ENCODE measurements around the gene TLE7. TPM values are rescaled to one million over a fixed set of nuclear protein-coding genes. Genes with fewer than 3 reads are reported as not detected.

The TLE7 gene
- total and polyA plus RNA-seq, 2 donors from 2014 or later = not detected

DNA sequence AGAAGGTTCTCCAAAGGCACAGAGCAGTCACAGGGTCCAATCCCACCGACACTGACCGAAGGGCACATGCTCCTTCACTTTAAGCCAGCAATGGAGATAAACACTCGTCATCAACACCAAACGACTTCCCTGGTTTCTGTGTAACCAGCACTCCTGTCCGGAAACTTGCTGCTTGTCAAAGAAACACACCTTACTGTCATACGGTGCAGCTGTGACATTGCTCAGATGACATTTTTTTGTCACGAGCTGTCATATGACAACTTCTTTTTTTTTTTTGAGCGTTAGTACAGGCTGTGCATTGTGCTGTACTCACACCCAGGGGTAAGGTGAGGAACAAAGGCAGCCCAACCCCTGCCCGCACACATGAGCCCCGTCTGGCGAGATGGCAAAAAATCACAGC is 39.2 kb downstream of the TLE7 start:
- no peak overlapping the region for H3K4me3 ChIP-seq (ENCODE audit: low read length in 3 of 3)
- H3K27ac ChIP-seq (ENCODE audit: low read depth in 2 of 2, low read length in 2 of 2) = no peak overlapping the region
- H3K27me3 ChIP-seq (ENCODE audit: control insufficient read depth, insufficient read depth, low read length) = no peaks in the 10 kb centered on the region
- H3K36me3 ChIP-seq (ENCODE audit: control insufficient read depth in 2 of 3, insufficient read depth in 3 of 3, low read length in 3 of 3) = no peaks in the 10 kb centered on the region
- FAIRE-seq = no peak
- no peaks in the 10 kb centered on the region for H3K4me1 ChIP-seq (ENCODE audit: control insufficient read depth in 2 of 3, insufficient read depth in 2 of 3, low read depth in 1 of 3, low read length in 3 of 3)
- H3K9ac ChIP-seq (ENCODE audit: low read length in 3 of 3) = no peak overlapping the region
- DNase-seq = no peak
- peaks cover 0 to 3% (median 0%) of the 10 kb centered on the region in 3 donors for H3K9me3 ChIP-seq (ENCODE audit: control insufficient read depth in 2 of 3, insufficient read depth in 1 of 3, low read length in 3 of 3)
- TF ChIP-seq CTCF (IDR thresholded peaks at IDR 0.05; ENCODE audit: borderline replicate concordance, extremely low read depth, insufficient read depth) = no peak
- intact Hi-C loops (cut with DNase I) = no loop called here

DNA sequence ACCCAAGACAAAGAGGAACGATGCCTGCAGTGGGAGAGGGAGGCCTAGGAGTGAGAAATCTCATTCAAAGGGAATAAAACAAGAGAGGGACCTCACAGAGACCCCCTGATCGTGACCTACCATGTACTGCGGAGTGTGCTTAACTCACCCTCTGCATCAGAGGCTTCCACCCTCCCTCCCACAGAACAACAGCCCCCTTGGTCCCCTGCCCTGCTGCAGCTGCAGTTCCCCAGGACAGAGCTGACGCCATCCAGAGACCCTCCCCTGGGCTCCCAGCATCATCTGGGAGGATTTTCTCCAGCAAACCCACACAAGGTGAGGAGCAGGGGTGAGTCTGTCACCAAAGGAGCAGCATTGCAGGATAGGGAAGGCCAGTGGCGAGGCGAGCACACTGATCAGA is 39.8 kb downstream of the TLE7 start:
- DNase-seq (no peak), FAIRE-seq (no peak)
- no peak overlapping the region for H3K4me3 ChIP-seq (ENCODE audit: low read length in 3 of 3)

DNA sequence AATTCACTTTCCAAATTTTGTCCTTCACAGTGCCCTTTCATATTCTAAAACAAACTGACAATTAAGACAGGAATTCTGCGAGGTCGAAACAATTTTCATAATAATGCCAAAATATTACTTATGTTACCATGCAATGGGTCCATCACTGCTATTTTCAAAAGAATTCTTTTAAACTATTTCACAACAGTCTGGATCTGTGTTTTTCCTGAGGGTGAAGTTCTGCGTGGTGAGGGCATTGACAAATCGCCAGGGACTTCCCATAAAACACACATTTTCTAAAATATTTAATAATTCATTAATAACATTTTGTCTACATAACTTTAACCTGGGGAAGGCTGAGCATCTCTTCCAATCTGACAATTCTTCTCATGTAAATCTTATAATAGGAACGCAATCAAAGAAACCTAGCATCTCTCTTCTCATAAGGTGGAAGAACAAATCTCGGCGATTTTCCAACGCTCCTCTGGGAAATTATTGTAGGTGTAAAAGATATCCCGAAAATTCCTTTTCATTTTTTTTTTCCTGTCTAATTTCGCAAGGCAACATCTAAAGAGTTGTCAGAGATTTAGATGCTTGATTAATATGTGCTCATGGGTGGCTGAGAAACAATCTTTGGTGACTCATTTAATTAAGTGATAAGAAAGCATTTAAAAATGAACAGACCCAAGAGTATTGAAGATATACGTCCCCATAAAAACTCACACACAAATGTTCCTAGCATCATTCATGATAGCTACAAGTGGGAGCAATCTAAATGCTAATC is 41.9 kb downstream of the TLE7 start:
- Histone ChIP-seq H3K4me3 (ENCODE audit: low read length in 3 of 3) (no peak overlapping the region), H3K9me3 (ENCODE audit: control insufficient read depth in 2 of 3, insufficient read depth in 1 of 3, low read length in 3 of 3) (peaks cover 0 to 3% (median 0%) of the 10 kb centered on the region in 3 donors), H3K27ac (ENCODE audit: low read depth in 2 of 2, low read length in 2 of 2) (no peak overlapping the region), H3K27me3 (ENCODE audit: control insufficient read depth, insufficient read depth, low read length) (no peaks in the 10 kb centered on the region), H3K9ac (ENCODE audit: low read length in 3 of 3) (no peak overlapping the region), H3K4me1 (ENCODE audit: control insufficient read depth in 2 of 3, insufficient read depth in 2 of 3, low read depth in 1 of 3, low read length in 3 of 3) (no peaks in the 10 kb centered on the region), H3K36me3 (ENCODE audit: control insufficient read depth in 2 of 3, insufficient read depth in 3 of 3, low read length in 3 of 3) (no peaks in the 10 kb centered on the region)
- FAIRE-seq = no peak
- TF ChIP-seq CTCF (IDR thresholded peaks at IDR 0.05; ENCODE audit: borderline replicate concordance, extremely low read depth, insufficient read depth) = no peak
- DNase-seq = no peak
- intact Hi-C loops (cut with DNase I) = no loop called here

More for the DNA sequence above, 39.8 kb downstream of the TLE7 start:
- Histone ChIP-seq H3K27ac (ENCODE audit: low read depth in 2 of 2, low read length in 2 of 2) (no peak overlapping the region), H3K27me3 (ENCODE audit: control insufficient read depth, insufficient read depth, low read length) (no peaks in the 10 kb centered on the region), H3K9me3 (ENCODE audit: control insufficient read depth in 2 of 3, insufficient read depth in 1 of 3, low read length in 3 of 3) (peaks cover 0 to 3% (median 0%) of the 10 kb centered on the region in 3 donors), H3K9ac (ENCODE audit: low read length in 3 of 3) (no peak overlapping the region), H3K36me3 (ENCODE audit: control insufficient read depth in 2 of 3, insufficient read depth in 3 of 3, low read length in 3 of 3) (no peaks in the 10 kb centered on the region), H3K4me1 (ENCODE audit: control insufficient read depth in 2 of 3, insufficient read depth in 2 of 3, low read depth in 1 of 3, low read length in 3 of 3) (no peaks in the 10 kb centered on the region)
- intact Hi-C loops (cut with DNase I) = no loop called here
- TF ChIP-seq CTCF (IDR thresholded peaks at IDR 0.05; ENCODE audit: borderline replicate concordance, extremely low read depth, insufficient read depth) = no peak

Data from kidney (tissue), 14 donors.